Glutamatergic neuron (in vitro differentiated cells): ENCODE results near the gene BACE2. TPM values are rescaled to one million over a fixed set of nuclear protein-coding genes. Genes with fewer than 3 reads are reported as not detected.

Experiments used
- DNase-seq: peaks from one replicate; pipeline ENCODE4 v3.0.0; 2022
- H3K27ac Mint-ChIP-seq: one replicate; pipeline ENCODE4 v1.8.0; 2020; ENCODE audit warnings: mild to moderate bottlenecking, mixed read lengths, inconsistent platforms; ENCODE audit not compliant: unreplicated experiment
- H3K27me3 Mint-ChIP-seq: one replicate; pipeline ENCODE4 v1.8.0; 2020; ENCODE audit warnings: mild to moderate bottlenecking, moderate library complexity, mixed read lengths, inconsistent platforms; ENCODE audit not compliant: unreplicated experiment
- H3K36me3 Mint-ChIP-seq: one replicate; pipeline ENCODE4 v1.8.0; 2020; ENCODE audit warnings: mild to moderate bottlenecking, mixed read lengths, inconsistent platforms; ENCODE audit not compliant: unreplicated experiment
- H3K4me1 Mint-ChIP-seq: one replicate; pipeline ENCODE4 v1.8.0; 2020; ENCODE audit warnings: mild to moderate bottlenecking, low read depth, mixed read lengths, inconsistent platforms; ENCODE audit not compliant: unreplicated experiment
- H3K4me3 Mint-ChIP-seq: one replicate; pipeline ENCODE4 v1.8.0; 2020; ENCODE audit warnings: mild to moderate bottlenecking, mixed read lengths, inconsistent platforms; ENCODE audit not compliant: unreplicated experiment
- H3K9me3 Mint-ChIP-seq: one replicate; pipeline ENCODE4 v1.8.0; 2020; ENCODE audit warnings: mild to moderate bottlenecking, moderate library complexity, mixed read lengths, inconsistent platforms; ENCODE audit not compliant: unreplicated experiment
- microRNA-seq: library from miRNA; unstranded; fragments of <30 nt; microRNA quantifications from one replicate; pipeline ENCODE4, GENCODE V29; 2020; ENCODE audit not compliant: unreplicated experiment
- total RNA-seq: library from RNA; stranded (reverse); fragmentation: NEBNext Ultra II Directional; extraction: Animal tissue kit (Norgen Biotek cat#: 25700); gene quantifications from one replicate; pipeline ENCODE4 v1.2.1, GENCODE V29; 2021; ENCODE audit not compliant: unreplicated experiment
- TF ChIP-seq, protein P1 (sequence below): fragments of 200-600 bp; sonication (generic); IDR thresholded peaks from one replicate; pipeline ENCODE4 v1.5.0; 2021; ENCODE audit not compliant: partially characterized antibody, unreplicated experiment

Gene BACE2
- total RNA-seq, 1 donor from 2014 or later, result not detected

DNA sequence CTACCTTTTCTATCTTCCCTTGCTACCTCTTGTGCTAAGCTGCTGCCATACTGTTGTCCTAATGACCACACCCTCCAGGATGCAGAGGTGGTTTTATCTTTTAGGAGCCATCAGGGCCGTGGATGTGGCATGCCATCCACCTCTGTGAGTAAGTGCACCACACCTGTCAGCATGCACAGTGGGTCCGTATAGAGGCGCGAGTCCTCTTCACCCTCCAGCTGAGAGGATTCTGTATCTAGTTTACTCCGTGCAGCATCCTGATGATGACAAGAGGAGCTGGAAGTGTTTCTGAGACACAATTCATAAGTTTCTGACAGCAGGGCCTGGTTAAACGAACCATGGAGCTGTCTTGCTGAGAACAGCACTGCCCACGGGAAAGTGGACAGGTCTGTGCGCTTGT, 159.8 kb downstream of the BACE2 start:
- Mint-ChIP-seq H3K36me3 (no peaks in the 10 kb centered on the region), H3K9me3 (no peaks in the 10 kb centered on the region), H3K4me3 (no peak overlapping the region), H3K27me3 (peaks cover 2% of the 10 kb centered on the region), H3K4me1 (no peaks in the 10 kb centered on the region), H3K27ac (no peak overlapping the region)
- TF ChIP-seq, protein P1, sequence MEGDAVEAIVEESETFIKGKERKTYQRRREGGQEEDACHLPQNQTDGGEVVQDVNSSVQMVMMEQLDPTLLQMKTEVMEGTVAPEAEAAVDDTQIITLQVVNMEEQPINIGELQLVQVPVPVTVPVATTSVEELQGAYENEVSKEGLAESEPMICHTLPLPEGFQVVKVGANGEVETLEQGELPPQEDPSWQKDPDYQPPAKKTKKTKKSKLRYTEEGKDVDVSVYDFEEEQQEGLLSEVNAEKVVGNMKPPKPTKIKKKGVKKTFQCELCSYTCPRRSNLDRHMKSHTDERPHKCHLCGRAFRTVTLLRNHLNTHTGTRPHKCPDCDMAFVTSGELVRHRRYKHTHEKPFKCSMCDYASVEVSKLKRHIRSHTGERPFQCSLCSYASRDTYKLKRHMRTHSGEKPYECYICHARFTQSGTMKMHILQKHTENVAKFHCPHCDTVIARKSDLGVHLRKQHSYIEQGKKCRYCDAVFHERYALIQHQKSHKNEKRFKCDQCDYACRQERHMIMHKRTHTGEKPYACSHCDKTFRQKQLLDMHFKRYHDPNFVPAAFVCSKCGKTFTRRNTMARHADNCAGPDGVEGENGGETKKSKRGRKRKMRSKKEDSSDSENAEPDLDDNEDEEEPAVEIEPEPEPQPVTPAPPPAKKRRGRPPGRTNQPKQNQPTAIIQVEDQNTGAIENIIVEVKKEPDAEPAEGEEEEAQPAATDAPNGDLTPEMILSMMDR, result no peak
- DNase-seq, result no peak

DNA sequence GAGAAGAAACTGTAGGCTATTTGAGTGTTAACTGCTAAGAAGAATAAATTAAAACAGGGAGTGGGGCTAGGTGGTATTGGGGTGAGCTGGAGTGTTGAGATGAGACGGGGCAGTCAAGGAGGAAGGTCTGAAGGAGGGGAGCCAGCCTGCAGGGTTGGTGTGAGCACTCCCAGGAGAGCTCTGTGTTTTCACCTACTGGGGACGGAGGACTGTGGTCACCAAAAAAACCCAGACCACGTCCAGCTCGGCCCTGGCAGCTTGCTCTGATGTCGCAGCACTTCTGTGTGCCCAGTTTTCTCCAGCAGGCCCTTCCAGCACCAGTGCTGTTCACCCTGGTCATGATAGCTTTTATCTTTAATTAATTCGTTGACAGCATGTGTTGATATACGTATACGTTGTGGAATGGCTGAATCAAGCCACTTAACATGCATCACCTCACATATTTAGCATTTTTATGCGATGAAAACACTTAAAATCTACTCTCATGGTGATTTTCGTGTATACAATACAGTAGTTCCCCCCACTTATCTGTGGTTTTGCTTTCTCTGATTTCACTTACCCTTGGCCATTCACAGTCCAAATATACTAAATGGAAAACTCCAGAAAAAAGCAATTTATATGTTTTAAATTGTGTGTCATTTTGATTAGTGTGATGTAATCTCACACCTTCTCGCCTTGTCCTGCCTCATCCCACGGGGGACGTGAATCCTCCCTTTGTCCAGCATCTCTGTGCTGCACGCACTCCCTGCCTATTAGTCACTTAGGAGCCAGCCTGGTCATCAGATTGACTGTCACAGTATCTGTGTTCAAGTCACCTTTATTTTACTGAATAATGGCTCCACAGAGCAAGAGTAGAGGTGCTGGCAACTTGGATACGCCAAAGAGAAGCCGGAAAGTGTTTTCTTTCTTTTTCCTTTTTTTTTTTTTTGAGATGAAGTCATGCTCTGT, 161.0 kb downstream of the BACE2 start:
- Mint-ChIP-seq H3K9me3 (peaks cover 2% of the 10 kb centered on the region), H3K27ac (no peak overlapping the region), H3K36me3 (peaks cover 10% of the 10 kb centered on the region), H3K4me3 (no peak overlapping the region), H3K27me3 (no peaks in the 10 kb centered on the region), H3K4me1 (no peaks in the 10 kb centered on the region)
- TF ChIP-seq, protein P1, result no peak
- DNase-seq, result no peak

Small RNA genes lying within 50 kb of the gene (microRNA-seq; reads per million reads assigned to microRNA genes)
- 0.96 reads per million for gene MIR3197

Other genes with a start within 250 kb of the BACE2 start
- gene FAM3B, start 148.6 kb downstream of the BACE2 start, total RNA-seq, result not detected
- gene MX2, start 193.9 kb downstream of the BACE2 start, total RNA-seq, result not detected